Raji (cell line): ENCODE data around the gene GPX2.

Source experiments
- POLR2A ChIP-seq: IDR thresholded peaks from 2 replicates; pipeline ENCODE4 v1.6.1; 2011; ENCODE audit warnings: low read depth, low read length, control low read depth; ENCODE audit not compliant: insufficient read depth

GPX2 gene

GRCh38 chr14:64914237-64915028, 28.1 kb downstream of the GPX2 start, which contains the start of gene CHURC1:
Gene CHURC1, plus strand, starts transcription at chr14:64914455. Its CDS starts 41 bp downstream, at chr14:64914496.
- peak; percentile 97 for TF ChIP-seq POLR2A

GRCh38 chr14:64912261-64912660, 30.3 kb downstream of the GPX2 start:
- TF ChIP-seq POLR2A = no peak

GRCh38 chr14:64910847-64911495, 31.6 kb downstream of the GPX2 start:
- TF ChIP-seq POLR2A = no peak

GRCh38 chr14:64906022-64906421, 36.5 kb downstream of the GPX2 start:
- TF ChIP-seq POLR2A = no peak

GRCh38 chr14:64899958-64900357, 42.6 kb downstream of the GPX2 start:
- no peak for TF ChIP-seq POLR2A

- no peak for TF ChIP-seq POLR2A
Measured at GRCh38 chr14:64891839-64892375, 50.6 kb downstream of the GPX2 start.

GRCh38 chr14:64891173-64891838, 51.2 kb downstream of the GPX2 start:
- no peak for TF ChIP-seq POLR2A

- no peak for TF ChIP-seq POLR2A
Measured at GRCh38 chr14:64889352-64889751, 53.2 kb downstream of the GPX2 start.
